Cardiac muscle cell (in vitro differentiated cells and primary cell): ENCODE results near the gene GLA. TPM values are rescaled to one million over a fixed set of nuclear protein-coding genes. Genes with fewer than 3 reads are reported as not detected.

Source experiments
- DNase-seq, 2 donors: peaks; one replicate each; pipeline versions ENCODE4 v3.0.0 to v3.0.0-alpha.2; 2010 to 2017; ENCODE audit warnings: low read depth in 1 of 2, low spot score in 1 of 2
- H3K27ac ChIP-seq: fragments of 200-600 bp; sonication (generic); 2 replicates; pipeline ENCODE4 v1.5.1; 2016
- H3K27me3 ChIP-seq: fragments of 200-600 bp; sonication (generic); 2 replicates; pipeline ENCODE4 v1.6.0; 2016; ENCODE audit warnings: control low read depth
- H3K36me3 ChIP-seq: fragments of 200-600 bp; sonication (generic); 2 replicates; pipeline ENCODE4 v1.5.1; 2016; ENCODE audit warnings: control low read depth
- H3K4me1 ChIP-seq: fragments of 200-600 bp; sonication (generic); 2 replicates; pipeline ENCODE4 v1.8.1; 2017; ENCODE audit warnings: low read depth, mild to moderate bottlenecking, mixed run types
- H3K4me3 ChIP-seq: fragments of 200-600 bp; sonication (generic); 2 replicates; pipeline ENCODE4 v1.5.1; 2016; ENCODE audit warnings: mild to moderate bottlenecking
- H3K9me3 ChIP-seq: fragments of 200-600 bp; sonication (generic); 2 replicates; pipeline ENCODE4 v1.5.1; 2017; ENCODE audit warnings: low read depth, mild to moderate bottlenecking, control low read depth
- polyA plus RNA-seq: library from polyadenylated mRNA; unstranded; fragments of >200 nt; fragmentation: Nextera tagmentation; extraction: Ambion mirVana; gene quantifications from 2 replicates; pipeline ENCODE4 v1.2.1, GENCODE V29; 2016
- total RNA-seq: library from RNA; depleted of rRNA; stranded (reverse); fragments of >200 nt; gene quantifications from 2 replicates; pipeline ENCODE4 v1.2.3, GENCODE V29; 2016
- TF ChIP-seq, protein P1 (sequence below): IDR thresholded peaks from 2 replicates; pipeline ENCODE4 v1.5.1; 2012; ENCODE audit warnings: low read depth, mild to moderate bottlenecking, low read length

The GLA gene
- total RNA-seq (10.0 and 12.0 TPM in 2 replicates), polyA plus RNA-seq (17.3 and 20.9 TPM in 2 replicates)

DNA sequence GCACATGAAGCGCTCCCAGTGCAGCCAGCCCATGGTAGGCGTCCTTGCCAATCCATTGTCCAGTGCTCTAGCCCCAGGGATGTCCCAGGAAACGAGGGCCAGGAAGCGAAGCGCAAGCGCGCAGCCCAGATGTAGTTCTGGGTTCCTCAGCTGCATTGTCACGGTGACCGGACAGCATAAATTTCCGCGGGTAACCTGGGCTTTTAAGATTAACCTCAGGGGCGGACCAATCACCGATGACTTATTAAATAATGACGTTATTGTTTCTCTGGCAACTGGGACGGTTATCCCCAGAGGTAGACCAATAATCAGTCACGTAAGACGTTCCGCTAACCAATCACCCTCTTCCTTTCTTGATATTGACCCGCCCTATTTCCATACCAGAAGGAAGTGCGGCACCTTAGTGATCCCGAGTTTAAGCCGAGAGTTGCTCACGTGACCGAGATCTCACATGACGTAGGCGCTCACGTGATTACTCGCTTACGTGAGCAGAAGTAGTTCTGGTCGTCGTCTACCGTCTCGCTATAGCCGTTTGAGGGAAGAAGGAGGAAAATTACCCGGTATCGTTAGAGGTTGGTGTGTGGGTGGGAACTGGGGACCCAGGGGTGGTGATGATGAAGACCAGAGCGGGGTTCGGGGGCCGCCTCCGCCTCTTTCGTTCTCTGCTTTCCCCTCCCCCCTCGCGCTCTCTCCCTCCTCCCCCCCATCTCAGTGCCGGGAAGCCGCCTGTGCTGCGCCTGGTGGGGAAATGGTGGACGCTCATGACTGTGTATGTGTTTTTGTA lies at the start of gene GLA, which contains the start of gene HNRNPH2:
TSS of gene GLA (minus strand) at position 178 of the 784 bp plus-strand sequence. CDS start at position 156, 22 bp downstream.
TSS of gene HNRNPH2 (plus strand) at position 475 of the 784 bp plus-strand sequence. CDS start 3,767 bp downstream, outside the sequence.
- Histone ChIP-seq H3K4me1 (no peaks in the 10 kb centered on the region), H3K27me3 (no peaks in the 10 kb centered on the region), H3K27ac (peak within 1 kb of the TSS; percentile 100), H3K36me3 (no peaks in the 10 kb centered on the region), H3K4me3 (peak within 1 kb of the TSS; percentile 60), H3K9me3 (no peaks in the 10 kb centered on the region)
- DNase-seq, result peak; percentile 92 to 98
- TF ChIP-seq, protein P1, sequence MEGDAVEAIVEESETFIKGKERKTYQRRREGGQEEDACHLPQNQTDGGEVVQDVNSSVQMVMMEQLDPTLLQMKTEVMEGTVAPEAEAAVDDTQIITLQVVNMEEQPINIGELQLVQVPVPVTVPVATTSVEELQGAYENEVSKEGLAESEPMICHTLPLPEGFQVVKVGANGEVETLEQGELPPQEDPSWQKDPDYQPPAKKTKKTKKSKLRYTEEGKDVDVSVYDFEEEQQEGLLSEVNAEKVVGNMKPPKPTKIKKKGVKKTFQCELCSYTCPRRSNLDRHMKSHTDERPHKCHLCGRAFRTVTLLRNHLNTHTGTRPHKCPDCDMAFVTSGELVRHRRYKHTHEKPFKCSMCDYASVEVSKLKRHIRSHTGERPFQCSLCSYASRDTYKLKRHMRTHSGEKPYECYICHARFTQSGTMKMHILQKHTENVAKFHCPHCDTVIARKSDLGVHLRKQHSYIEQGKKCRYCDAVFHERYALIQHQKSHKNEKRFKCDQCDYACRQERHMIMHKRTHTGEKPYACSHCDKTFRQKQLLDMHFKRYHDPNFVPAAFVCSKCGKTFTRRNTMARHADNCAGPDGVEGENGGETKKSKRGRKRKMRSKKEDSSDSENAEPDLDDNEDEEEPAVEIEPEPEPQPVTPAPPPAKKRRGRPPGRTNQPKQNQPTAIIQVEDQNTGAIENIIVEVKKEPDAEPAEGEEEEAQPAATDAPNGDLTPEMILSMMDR, result no peak

DNA sequence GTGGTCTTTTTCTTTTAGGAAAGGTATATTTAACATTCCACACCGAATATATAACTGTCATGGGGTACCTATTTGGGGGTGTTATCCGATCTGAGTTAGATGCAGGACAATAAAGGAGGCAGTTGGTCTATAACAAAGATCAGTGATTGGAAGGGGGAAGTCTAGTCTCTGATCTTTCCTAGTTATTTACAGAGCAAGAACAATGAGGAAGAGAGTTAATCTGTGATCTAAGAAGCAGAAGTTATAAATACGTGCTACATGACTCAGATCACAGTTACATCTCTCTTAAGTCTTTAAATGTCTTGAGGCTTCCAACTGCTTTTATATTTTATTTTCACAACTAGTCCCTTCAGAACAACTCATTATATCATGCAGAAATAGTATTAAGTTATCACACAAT lies 44.3 kb upstream of the GLA start:
- H3K27me3 ChIP-seq, result no peaks in the 10 kb centered on the region
- no peaks in the 10 kb centered on the region for H3K36me3 ChIP-seq
- no peaks in the 10 kb centered on the region for H3K4me1 ChIP-seq
- no peak overlapping the region for H3K4me3 ChIP-seq
- no peak for DNase-seq
- TF ChIP-seq, protein P1, result no peak
- H3K9me3 ChIP-seq, result no peaks in the 10 kb centered on the region
- no peak overlapping the region for H3K27ac ChIP-seq

DNA sequence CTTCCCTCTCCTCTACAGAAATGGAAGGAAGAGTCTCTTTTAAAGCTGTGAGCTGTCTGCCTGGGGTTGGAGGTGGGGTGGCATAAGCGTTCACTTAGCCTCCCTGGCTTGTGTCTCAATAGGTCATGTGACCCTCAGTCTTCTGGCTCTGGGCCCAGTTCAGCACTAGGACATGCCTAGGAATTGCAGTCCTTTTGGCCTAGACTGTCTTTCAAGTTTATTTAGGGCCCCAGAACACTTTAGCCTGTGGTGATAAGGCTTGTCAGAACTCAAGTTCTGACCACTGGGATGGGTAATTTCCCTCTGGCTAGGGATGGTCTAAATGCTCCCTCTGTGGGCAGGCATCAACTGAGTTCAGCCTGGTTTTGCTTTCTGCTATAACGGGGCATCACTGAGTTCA lies 43.2 kb upstream of the GLA start:
- DNase-seq, result peak in 1 of 2 donors; percentile 1
- H3K27me3 ChIP-seq, result no peaks in the 10 kb centered on the region
- no peaks in the 10 kb centered on the region for H3K36me3 ChIP-seq
- H3K27ac ChIP-seq, result peak overlapping the region; percentile 60
- no peaks in the 10 kb centered on the region for H3K9me3 ChIP-seq
- TF ChIP-seq, protein P1, result no peak
- H3K4me3 ChIP-seq, result no peak overlapping the region
- no peaks in the 10 kb centered on the region for H3K4me1 ChIP-seq

DNA sequence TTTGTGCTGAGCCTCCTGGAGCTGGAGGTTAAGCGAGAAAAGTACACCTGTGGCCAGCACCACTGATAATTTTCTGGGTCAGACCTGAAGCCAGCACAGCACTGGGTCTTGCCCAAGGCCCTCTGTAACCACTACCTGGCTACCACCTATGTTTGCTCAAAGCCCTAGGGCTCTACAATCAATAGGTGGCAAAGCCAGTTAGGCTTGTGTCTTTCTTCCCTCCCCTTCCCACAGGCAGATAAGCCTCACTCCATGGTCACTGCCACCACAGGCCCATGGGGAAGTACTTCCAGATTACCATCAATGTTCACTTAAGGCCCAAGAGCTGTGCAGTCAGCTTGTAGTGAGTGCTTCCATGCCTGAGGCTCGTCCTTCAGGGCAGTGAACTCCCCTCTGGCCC lies 42.4 kb upstream of the GLA start:
- no peak for DNase-seq
- Histone ChIP-seq H3K36me3 (no peaks in the 10 kb centered on the region), H3K4me3 (no peak overlapping the region), H3K9me3 (no peaks in the 10 kb centered on the region), H3K27ac (peak overlapping the region; percentile 60), H3K4me1 (no peaks in the 10 kb centered on the region), H3K27me3 (no peaks in the 10 kb centered on the region)
- TF ChIP-seq, protein P1, result no peak

DNA sequence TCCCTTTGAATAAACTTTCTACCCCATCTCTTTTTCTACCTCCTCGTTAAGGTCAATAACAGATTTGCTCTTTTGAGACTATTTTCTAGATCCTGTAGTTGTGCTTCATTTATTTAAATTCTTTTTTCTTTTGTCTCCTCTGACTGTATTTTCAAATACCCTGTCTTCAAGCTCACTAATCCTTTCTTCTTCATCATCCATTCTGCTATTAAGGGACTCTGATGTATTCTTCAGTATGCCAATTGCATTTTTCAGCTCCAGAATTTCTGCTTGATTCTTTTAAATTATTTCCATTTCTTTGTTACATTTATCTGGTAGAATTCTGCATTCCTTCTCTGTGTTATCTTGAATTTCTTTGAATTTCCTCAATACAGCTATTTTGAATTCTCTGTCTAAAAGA lies 41.6 kb upstream of the GLA start:
- no peak overlapping the region for H3K27ac ChIP-seq
- H3K27me3 ChIP-seq, result no peaks in the 10 kb centered on the region
- DNase-seq, result no peak
- TF ChIP-seq, protein P1, result no peak
- H3K36me3 ChIP-seq, result no peaks in the 10 kb centered on the region
- no peaks in the 10 kb centered on the region for H3K4me1 ChIP-seq
- H3K4me3 ChIP-seq, result no peak overlapping the region
- no peaks in the 10 kb centered on the region for H3K9me3 ChIP-seq
